Neural cell (in vitro differentiated cells): ENCODE results near the gene CACNA1E. TPM values are rescaled to one million over a fixed set of nuclear protein-coding genes. Genes with fewer than 3 reads are reported as not detected.

Experiments
- H2AFZ ChIP-seq: fragments of 200-600, 300-800 bp; sonication (generic), shearing (Covaris generic); 2 replicates; pipeline ENCODE4 v1.6.0; 2014; ENCODE audit warnings: low read depth, mild to moderate bottlenecking, antibody characterized with exemption, low read length, moderate library complexity
- H3F3A ChIP-seq: fragments of 200-600 bp; shearing (Covaris generic); 2 replicates; pipeline ENCODE4 v1.6.1; 2016; ENCODE audit warnings: mild to moderate bottlenecking, moderate library complexity, mixed read lengths, antibody characterized with exemption, low read length; ENCODE audit not compliant: insufficient read depth, poor library complexity, severe bottlenecking
- H3K27ac ChIP-seq: fragments of 200-600, 300-800 bp; sonication (generic), shearing (Covaris generic); 2 replicates; pipeline ENCODE4 v1.5.1; 2014; ENCODE audit warnings: mild to moderate bottlenecking, low read length, moderate library complexity
- H3K27me3 ChIP-seq: fragments of 300-800, 200-600 bp; sonication (generic), shearing (Covaris generic); 2 replicates; pipeline ENCODE4 v1.6.0; 2014; ENCODE audit warnings: mild to moderate bottlenecking, low read depth, low read length, moderate library complexity; ENCODE audit not compliant: insufficient read depth
- H3K36me3 ChIP-seq: fragments of 300-800, 200-600 bp; sonication (generic), shearing (Covaris generic); 2 replicates; pipeline ENCODE4 v1.5.1; 2014; ENCODE audit warnings: mild to moderate bottlenecking, antibody characterized with exemption, low read length, moderate library complexity; ENCODE audit not compliant: insufficient read depth
- H3K4me2 ChIP-seq: fragments of 300-800, 200-600 bp; sonication (generic), shearing (Covaris generic); 2 replicates; pipeline ENCODE4 v1.6.0; 2014; ENCODE audit warnings: mild to moderate bottlenecking, low read length
- H3K4me3 ChIP-seq: fragments of 300-800, 200-600 bp; sonication (generic), shearing (Covaris generic); 2 replicates; pipeline ENCODE4 v1.5.1; 2014; ENCODE audit warnings: mild to moderate bottlenecking, low read length, moderate library complexity
- H3K79me2 ChIP-seq: fragments of 200-600 bp; shearing (Covaris generic); replicated peaks from 2 replicates; pipeline ENCODE4 v1.6.0; 2014; ENCODE audit warnings: mild to moderate bottlenecking, low read length, moderate library complexity; ENCODE audit not compliant: insufficient read depth
- H3K9ac ChIP-seq: fragments of 300-800, 200-600 bp; sonication (generic), shearing (Covaris generic); 2 replicates; pipeline ENCODE4 v1.6.1; 2016; ENCODE audit warnings: mild to moderate bottlenecking, low read length, mixed read lengths
- H3K9me2 ChIP-seq: fragments of 200-600 bp; shearing (Covaris generic); 2 replicates; pipeline ENCODE4 v1.6.1; 2016; ENCODE audit warnings: mild to moderate bottlenecking, low read length, mixed read lengths; ENCODE audit not compliant: insufficient read depth
- H3K9me3 ChIP-seq: fragments of 200-600, 300-800 bp; sonication (generic), shearing (Covaris generic); 2 replicates; pipeline ENCODE4 v1.6.1; 2016; ENCODE audit warnings: mild to moderate bottlenecking, mixed run types, low read length, moderate library complexity, mixed read lengths
- H4K20me1 ChIP-seq: fragments of 200-600 bp; shearing (Covaris generic); 2 replicates; pipeline ENCODE4 v1.6.1; 2016; ENCODE audit warnings: mild to moderate bottlenecking, mixed run types; ENCODE audit not compliant: insufficient read depth
- CTCF ChIP-seq: fragments of 450-650 bp; IDR thresholded peaks from 2 replicates; pipeline ENCODE4 v1.5.1; 2014; ENCODE audit warnings: antibody characterized with exemption, mild to moderate bottlenecking, moderate library complexity; ENCODE audit not compliant: poor library complexity, severe bottlenecking
- EP300 ChIP-seq: fragments of 450-650 bp; conservative IDR thresholded peaks from 2 replicates; pipeline ENCODE4 v1.6.1; 2014; ENCODE audit warnings: antibody characterized with exemption, mild to moderate bottlenecking, moderate library complexity; ENCODE audit not compliant: poor library complexity, severe bottlenecking
- EZH2 ChIP-seq: fragments of 200-600, 300-800 bp; shearing (Covaris generic), sonication (generic); IDR thresholded peaks from 2 replicates; pipeline ENCODE4 v1.6.1; 2014; ENCODE audit warnings: antibody characterized with exemption, low read length, borderline replicate concordance, mild to moderate bottlenecking; ENCODE audit not compliant: insufficient read depth, poor library complexity, severe bottlenecking
- MXI1 ChIP-seq: fragments of 450-650 bp; conservative IDR thresholded peaks from 2 replicates; pipeline ENCODE4 v1.6.1; 2014; ENCODE audit warnings: antibody characterized with exemption, mild to moderate bottlenecking; ENCODE audit not compliant: poor library complexity, severe bottlenecking
- POLR2AphosphoS5 ChIP-seq: IDR thresholded peaks from 2 replicates; pipeline ENCODE4 v1.6.1; 2012
- RAD21 ChIP-seq: fragments of 450-650 bp; conservative IDR thresholded peaks from 2 replicates; pipeline ENCODE4 v1.6.1; 2014; ENCODE audit warnings: antibody characterized with exemption, mild to moderate bottlenecking, moderate library complexity
- REST ChIP-seq: IDR thresholded peaks from 2 replicates; pipeline ENCODE4 v1.6.1; 2012; ENCODE audit warnings: borderline replicate concordance
- SMC3 ChIP-seq: fragments of 450-650 bp; conservative IDR thresholded peaks from 2 replicates; pipeline ENCODE4 v1.6.1; 2014; ENCODE audit warnings: antibody characterized with exemption, mild to moderate bottlenecking, moderate library complexity; ENCODE audit not compliant: poor library complexity
- TAF1 ChIP-seq: IDR thresholded peaks from 2 replicates; pipeline ENCODE4 v1.6.1; 2012; ENCODE audit warnings: low read depth
- polyA plus RNA-seq: library from polyadenylated mRNA; depleted of rRNA; stranded (reverse); fragments of >200 nt; gene quantifications from 2 replicates; pipeline ENCODE4 v1.2.3, GENCODE V29; 2014

The CACNA1E gene
- polyA plus RNA-seq, 1 donor from 2014 or later, result 29.5 TPM

GRCh38 chr1:181816608-181817007, 333.3 kb downstream of the CACNA1E start:
- Histone ChIP-seq H3K79me2 (no peaks in the 10 kb centered on the region), H3K27me3 (no peaks in the 10 kb centered on the region), H2AFZ (no peak overlapping the region), H3K9ac (no peak overlapping the region), H3F3A (no peaks in the 10 kb centered on the region), H4K20me1 (no peaks in the 10 kb centered on the region), H3K9me2 (no peaks in the 10 kb centered on the region), H3K4me3 (no peak overlapping the region), H3K9me3 (no peaks in the 10 kb centered on the region), H3K4me2 (no peak overlapping the region), H3K27ac (no peak overlapping the region), H3K36me3 (no peaks in the 10 kb centered on the region)
- TF ChIP-seq RAD21, result no peak
- no peak for TF ChIP-seq TAF1
- TF ChIP-seq CTCF, result no peak
- TF ChIP-seq POLR2AphosphoS5, result no peak
- TF ChIP-seq EZH2, result no peak
- no peak for TF ChIP-seq REST
- TF ChIP-seq MXI1, result no peak

- Histone ChIP-seq H3F3A (no peaks in the 10 kb centered on the region), H3K79me2 (no peaks in the 10 kb centered on the region), H3K9me3 (no peaks in the 10 kb centered on the region), H3K4me3 (no peak overlapping the region), H3K27ac (no peak overlapping the region), H2AFZ (no peak overlapping the region), H3K9ac (no peak overlapping the region), H3K4me2 (no peak overlapping the region), H3K27me3 (no peaks in the 10 kb centered on the region), H4K20me1 (no peaks in the 10 kb centered on the region), H3K36me3 (no peaks in the 10 kb centered on the region), H3K9me2 (no peaks in the 10 kb centered on the region)
- TF ChIP-seq EP300 (no peak), SMC3 (no peak), TAF1 (no peak), MXI1 (no peak), POLR2AphosphoS5 (no peak), RAD21 (no peak), REST (no peak), CTCF (no peak), EZH2 (no peak)
Measured at GRCh38 chr1:181817091-181817490, 333.8 kb downstream of the CACNA1E start.
